HG02840 (cell line): ENCODE data around the gene PDGFD.

Experiments
- ATAC-seq: cut with Tn5 transposase; IDR thresholded peaks from one replicate; pipeline ENCODE4 v1.9.1; 2021; ENCODE audit warnings: mild to moderate bottlenecking, moderate library complexity, moderate number of reproducible peaks; ENCODE audit not compliant: unreplicated experiment, low FRiP score

The PDGFD gene

DNA sequence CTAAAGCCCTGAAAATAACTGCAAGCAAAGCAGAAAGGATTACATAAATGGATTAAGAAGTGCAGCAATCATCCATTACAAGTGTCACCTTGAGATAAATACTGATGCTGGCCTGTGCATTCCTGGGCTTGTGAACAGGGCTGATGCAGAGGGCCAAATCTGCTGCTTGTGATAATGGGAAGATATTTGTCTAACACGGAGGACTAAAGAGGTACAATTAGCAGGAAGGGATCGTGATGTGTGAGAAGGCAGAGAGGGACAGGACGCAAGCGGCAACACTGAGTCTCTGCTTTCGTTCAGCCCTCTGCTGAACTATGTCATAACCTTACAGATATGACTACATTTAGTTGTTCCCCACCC lies 235.2 kb downstream of the PDGFD start:
- ATAC-seq = peak; percentile 9

DNA sequence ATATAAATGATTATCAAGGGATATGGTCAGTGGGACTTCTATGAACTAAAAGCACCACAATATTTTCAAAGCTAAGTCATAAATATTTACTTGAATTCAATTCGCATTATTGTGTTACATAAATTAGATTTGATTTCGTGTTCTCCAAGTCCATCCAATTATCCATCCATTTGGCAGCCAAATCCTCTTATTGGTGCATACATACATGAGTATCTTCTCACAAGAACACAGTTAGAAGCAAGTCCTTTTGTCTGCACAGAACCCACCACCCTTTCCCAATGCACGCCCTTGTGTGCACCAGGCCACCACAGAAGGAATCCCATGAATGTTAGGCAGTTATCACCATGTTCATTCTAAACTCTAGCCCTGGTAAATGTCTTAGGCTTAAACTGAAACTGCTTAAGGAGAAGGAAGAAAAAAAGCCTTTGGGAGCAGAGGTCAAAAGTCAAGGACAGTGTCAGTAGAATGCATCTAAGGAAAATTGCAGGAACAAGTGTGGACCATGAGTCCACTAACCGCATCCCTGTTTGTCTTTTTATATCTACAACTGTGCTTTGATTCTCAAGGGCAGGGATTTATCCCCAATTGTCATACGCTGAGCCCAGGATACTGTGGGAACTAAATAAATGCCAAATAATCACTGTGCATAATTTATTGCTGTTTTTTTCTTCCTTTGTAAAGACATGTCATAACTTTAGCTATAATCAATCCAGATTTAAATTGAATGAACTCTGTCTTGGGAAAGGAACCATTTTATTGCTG lies 235.7 kb downstream of the PDGFD start:
- ATAC-seq = no peak

DNA sequence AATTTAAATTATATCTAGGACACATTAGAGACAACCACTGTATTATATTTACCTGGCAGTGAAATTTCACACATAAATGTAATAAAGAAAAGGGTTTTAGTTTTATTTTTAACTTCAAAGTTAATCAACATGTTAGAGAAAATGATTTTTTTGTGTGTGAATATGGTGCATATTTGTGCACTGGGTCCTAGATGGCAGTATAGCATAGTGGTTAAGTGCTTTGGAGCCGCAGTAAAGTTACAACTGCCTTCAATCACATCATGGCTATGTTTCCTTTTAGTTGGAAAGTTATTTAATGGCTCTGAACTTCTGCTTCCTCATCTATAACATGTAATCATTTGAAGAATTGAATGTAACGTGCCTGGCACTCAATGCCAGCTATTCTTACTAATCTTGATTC lies 236.4 kb downstream of the PDGFD start:
- ATAC-seq = no peak

DNA sequence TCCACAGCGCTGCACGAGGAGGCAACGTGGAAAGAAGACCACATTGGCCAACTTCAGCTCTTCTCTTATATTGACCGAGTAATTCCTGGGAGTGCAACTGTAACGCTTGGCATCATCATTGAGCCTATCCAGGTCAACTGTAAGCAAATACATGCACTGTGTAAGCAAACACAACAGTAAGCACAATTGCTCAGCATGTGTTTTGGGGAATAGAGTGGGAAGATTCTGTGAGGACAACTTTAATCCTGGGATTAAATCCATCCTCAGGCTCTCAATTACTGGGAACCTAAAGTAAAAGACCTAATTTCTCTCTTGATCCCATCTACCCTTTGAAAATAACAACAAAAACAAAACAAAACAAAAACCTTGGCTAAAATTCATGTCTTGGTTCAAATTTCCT lies 237.0 kb downstream of the PDGFD start:
- no peak for ATAC-seq

DNA sequence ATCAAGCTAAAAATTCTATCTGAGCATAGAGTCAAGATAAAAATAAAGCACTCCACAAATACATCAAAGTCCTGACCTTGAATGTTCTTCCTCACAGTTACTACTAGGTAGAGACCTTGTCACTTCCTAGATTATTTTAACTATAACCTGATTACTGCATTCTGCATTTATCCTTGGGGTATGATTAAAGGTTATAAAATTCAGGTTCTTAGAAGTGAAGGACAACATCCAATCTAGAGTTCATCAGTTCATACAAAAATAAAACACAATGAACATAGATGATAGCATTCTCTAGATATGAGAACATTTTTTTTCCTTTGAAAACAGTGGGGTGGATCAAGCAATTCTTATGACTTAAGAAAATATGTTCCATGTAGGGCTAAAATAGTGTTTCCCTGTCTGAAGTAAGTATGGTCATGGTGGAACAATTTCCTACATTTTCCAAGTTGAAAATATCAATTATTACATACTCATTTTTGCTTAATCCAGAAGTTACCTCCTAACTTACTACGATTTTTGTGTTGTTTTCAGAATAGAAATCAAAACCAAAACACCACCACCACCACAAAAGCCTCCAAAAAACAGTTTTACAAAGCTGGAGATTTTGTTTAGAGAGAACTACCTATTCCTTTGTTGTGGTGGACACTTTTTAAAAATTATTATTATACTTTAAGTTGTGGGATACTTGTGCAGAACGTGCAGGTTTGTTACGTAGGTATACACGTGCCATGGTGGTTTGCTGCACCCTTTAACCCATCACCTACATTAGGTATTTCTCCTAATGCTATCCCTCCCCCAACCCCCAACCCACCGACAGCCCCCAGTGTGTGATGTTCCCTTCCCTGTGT lies 239.6 kb downstream of the PDGFD start:
- no peak for ATAC-seq

DNA sequence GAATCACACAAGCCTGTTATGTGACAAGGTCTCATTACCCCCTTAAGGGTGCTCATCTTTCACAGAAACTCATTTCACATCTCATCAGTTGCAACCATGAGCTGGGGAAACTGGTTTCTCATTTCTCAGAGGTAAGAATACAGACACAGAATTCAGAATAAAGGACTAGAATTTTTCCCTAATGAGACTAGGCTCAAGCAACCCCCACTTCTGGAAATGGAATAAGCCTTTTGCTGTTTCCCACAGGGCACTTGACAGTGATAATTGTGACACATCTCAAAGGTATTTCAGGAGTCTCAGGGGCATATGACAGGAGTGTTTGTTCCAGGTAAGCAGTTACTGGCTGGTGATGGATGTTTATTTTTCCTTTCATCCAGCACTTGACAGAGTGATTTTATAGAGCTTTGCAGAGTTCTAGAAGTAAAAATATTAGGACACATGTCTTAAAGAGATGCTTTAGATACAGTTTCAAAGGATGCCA lies 240.5 kb downstream of the PDGFD start:
- no peak for ATAC-seq

DNA sequence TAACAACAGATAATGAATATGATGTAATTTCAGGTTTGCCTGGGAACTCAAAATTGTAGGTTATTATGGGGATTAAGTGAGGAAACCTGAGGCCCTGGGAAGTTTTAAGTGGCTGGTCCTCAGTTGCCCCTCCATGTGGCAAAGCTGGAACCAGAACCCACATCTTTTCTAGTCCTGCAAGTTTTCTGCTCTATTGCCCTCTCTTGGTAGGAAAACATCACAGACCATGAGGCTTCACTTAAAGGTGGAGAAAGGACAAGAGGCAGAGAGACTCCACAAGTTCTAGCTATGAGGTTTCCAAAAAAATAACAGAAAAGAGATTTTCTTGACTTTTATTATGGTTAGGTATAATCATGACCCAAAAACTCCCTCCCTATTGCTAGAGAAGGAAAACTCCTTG lies 243.0 kb downstream of the PDGFD start:
- no peak for ATAC-seq

DNA sequence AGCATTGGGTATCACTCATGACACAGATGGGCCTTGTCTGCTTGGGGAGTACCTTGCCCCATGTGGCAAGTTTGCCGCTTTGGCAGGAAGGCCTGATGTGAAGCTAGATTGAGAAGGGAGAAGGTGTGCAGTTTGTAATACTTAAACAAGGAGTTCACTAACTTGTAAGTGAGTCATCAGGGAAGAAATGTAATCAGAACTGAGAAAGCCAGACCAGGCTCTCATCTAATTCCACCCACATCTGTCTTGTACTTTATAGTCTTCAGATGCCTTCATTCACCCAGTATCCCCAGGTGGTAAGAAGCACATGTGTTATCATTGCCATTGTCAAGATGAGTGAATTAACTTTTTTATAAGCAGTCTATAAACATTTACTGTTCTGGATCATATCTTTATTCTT lies 243.5 kb downstream of the PDGFD start:
- ATAC-seq = peak; percentile 60

DNA sequence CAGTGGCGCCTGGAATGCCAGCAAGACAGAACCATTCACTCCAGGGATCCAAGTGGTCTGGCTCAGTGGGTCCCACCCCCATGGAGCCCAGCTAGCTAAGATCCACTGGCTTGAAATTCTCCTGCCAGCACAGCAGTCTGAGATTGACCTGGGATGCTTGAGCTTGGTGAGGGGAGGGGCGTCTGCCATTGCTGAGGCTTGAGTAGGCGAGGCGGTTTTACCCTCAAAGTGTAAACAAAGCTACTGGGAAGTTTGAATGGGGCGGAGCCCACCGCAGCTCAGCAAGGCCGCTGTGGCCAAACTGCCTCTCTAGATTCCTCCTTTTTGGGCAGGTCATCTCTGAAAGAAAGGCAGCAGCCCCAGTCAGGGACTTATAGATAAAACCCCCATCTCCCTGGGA lies 253.2 kb downstream of the PDGFD start:
- no peak for ATAC-seq

DNA sequence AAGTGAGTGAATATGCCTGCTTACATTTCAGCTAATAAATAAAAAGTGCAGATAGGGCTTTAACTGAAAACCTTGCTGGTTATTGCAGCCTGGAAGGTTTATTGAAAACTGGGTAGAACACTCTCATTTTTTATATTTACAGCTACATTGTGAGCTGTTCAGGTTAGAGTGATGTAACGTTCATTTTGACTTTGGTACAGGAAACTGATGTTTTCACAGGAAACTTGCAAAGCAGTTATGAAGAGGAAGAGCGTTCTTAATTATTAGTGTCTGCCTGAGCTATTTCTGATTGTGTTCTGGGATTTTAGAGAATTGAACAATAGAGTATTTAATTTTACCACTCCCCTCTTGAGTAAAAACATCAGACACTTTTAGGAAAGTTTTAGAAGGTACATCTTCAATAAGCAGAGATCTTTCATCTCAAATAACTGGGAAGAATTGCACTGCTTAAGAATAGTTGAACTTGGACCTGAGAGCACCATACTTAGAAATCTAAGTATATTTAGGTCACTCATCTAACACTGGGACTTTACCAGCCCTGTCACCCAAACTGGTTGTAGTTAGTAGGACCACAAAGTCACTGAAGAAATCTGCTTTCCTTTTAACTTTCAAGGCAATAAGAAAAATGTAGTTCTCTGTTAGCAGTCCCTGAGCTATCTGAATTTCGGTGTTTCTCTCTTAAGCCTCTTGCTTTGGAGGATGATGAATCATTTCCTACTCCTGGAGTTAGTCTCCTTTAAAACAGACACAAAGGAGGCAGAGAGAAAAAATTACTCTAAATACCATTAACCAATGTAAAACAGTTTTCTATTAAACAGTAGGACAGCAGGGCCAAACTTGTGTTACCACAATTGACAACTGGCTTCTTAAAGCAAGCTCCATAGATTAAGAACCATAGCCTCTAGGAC lies 256.1 kb downstream of the PDGFD start:
- ATAC-seq = no peak

DNA sequence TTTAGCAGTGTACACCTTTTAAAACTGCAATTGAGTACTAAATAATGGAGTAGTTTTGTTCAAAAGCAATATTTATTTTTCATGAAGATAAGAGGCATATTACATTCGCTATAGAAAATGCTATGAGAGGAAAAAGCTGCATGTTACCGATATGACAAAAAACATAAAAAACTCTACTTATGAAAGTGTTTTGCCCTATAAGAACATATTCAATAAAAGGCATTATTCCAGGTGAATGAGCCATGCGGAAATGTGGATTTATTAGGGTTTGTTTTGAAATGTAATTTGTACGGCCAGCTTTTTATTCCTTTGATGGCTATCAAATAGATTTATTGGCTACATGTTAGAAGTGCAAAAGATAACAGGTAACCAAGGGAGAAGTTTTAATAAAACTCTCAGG lies 256.8 kb downstream of the PDGFD start:
- ATAC-seq = no peak

DNA sequence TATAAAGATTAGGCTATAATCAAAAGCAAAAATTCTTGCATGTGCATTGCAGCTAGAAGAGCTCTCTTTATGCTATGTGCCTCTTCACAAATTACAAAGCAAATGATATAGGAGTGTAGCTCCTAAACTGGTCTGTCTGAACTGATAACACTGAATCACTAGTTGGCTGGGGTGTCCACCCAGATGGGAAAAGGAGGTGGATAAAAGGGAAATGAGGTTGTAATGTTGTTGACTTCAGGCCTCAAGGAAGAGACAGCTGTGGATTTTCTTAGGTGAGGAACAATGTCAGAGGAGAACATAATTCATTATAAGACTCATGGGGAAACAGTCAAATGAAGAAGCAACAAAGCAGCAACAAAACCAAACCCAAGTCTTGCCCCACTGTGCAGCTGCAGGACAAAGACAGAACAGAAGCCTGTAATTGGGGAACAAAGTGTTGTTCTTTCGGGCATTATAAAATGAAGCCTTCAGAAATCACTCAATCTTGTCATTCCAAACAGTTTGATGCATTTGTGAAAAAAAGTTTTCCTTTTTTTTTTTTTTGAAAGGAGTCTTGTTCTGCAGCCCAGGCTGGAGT lies 257.6 kb downstream of the PDGFD start:
- ATAC-seq = no peak

GRCh38 chr11:103904324-103904667 lies 259.7 kb downstream of the PDGFD start:
- ATAC-seq = peak; percentile 83

- ATAC-seq = peak; percentile 82
Observed at GRCh38 chr11:103903621-103904323, 260.2 kb downstream of the PDGFD start.

GRCh38 chr11:103902994-103903393 lies 261.0 kb downstream of the PDGFD start:
- no peak for ATAC-seq

- no peak for ATAC-seq
Observed at GRCh38 chr11:103901656-103902055, 262.3 kb downstream of the PDGFD start.

- ATAC-seq = peak; percentile 60
Observed at GRCh38 chr11:103898577-103899336, 265.2 kb downstream of the PDGFD start.

GRCh38 chr11:103898065-103898464 lies 265.9 kb downstream of the PDGFD start:
- peak; percentile 57 for ATAC-seq
